Activated effector memory CD4-positive, alpha-beta T cell treated with anti-CD3 and anti-CD28 coated beads, Interleukin-2, amount 50 U/mL, for 16 hours (primary cell): ENCODE data around the gene SNRNP40.
"Not testable (repeated sequence)": the region's sequence is repeated elsewhere in the genome, so short reads cannot be mapped to it uniquely, and the experiment has no call there.

Experiments
- DNase-seq: peaks from one replicate; pipeline ENCODE4 v3.0.0-alpha.2; 2020

The SNRNP40 gene

DNA sequence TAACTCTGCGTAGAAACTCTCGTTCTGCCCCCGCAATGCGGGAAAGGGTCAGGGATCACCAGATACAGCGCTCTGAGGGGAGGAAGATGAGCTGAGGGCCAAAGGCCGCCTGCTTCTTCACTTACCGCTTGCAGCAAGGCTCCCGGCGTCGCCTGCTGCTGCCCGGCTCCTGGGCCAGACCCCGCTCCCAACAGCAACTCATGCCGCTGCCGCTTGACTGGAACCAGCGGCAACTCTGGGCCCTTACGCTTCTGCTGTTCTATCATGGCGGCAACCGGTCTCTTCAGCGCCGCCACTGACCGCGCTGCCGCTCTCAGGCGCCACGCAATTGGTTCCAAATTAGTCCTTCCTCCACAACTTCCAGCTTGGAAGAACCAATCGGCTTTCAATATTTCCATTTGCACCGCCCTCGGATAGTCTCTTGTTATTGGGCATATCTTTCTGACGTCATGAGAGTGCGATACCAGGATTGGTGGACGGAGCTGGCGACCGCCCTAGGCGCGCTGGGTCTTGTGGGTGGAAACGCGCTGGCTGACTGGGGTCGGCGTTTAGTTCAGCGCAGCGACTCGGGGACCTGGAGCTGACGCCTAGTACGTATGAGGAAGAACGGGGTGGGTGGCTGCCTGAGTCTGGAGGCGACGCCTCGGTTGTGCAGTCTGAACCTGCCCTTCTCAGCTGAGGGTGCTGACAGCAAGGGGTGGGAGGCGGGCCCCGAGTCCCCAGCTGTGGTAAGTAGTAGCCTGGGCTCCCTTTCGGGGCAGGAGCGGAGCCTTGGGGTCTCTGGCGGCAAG, at the start of gene SNRNP40, which contains the start of gene ZCCHC17:
TSS of gene SNRNP40 (minus strand) at position 303 of the 791 bp plus-strand sequence. CDS start at position 266, 37 bp downstream.
TSS of gene ZCCHC17 (plus strand) at position 547 of the 791 bp plus-strand sequence. CDS start 13,067 bp downstream, outside the sequence.
- DNase-seq = peak; percentile 97

GRCh38 chr1:31345635-31346034, 49.0 kb upstream of the SNRNP40 start:
- DNase-seq = no peak

GRCh38 chr1:31344503-31344902, 47.9 kb upstream of the SNRNP40 start:
- no peak for DNase-seq

DNA sequence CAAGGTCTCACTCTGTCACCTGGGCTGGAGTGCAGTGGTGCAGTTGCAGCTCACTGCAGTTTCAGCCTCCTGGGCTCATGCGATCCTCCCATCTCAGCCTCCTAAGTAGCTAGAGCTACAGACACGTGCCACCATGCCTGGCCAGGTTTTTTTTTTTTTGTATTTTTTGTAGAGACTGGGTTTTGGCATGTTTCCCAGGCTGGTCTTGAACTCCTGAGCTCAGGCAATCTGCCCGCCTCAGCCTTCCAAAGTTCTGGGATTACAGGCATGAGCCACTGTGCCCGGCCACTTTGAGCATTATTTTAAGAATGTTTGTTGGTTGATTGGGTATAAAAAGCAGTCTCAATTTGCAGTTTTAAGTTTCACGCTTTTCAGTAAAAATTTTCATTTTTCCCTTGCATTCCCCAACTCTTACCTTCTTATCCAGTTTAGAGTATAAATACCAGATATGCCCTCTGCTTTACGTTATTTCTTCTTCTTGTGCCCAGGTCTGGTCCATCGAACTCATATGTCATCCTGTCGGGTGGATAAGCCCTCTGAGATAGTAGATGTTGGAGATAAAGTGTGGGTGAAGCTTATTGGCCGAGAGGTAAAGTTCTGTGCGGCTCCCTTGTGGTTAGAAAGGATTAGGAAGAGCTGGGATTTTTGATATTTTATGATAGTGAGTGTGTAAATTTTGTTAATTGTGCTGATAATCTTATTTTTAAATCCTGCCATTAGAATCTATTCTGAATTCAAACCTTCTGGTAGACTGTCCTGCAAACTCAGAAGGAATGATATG, 40.3 kb upstream of the SNRNP40 start:
- DNase-seq = no peak

DNA sequence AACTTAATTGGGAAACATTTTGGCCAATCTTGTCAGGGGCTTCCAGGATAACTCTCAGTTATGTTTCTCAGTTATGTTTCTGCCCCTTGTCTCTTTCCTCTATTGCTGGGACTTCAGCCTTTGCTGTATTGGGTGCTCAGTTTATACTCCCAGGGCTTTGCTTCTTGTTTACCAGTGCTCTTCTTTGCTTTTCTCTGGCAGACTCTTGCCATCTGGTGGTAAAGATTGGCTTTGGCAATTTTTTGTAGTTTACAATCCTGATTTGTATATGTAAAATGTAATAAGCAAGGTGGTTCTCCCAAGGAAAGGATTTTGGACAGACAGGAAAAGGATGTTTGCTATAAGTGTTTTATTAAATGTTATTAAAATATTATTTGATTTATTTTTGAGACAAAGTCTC, 38.4 kb upstream of the SNRNP40 start:
- no peak for DNase-seq

- no peak for DNase-seq
These were observed 30.8 kb upstream of the SNRNP40 start for GRCh38 chr1:31327381-31327780.

GRCh38 chr1:31326461-31326860, 29.9 kb upstream of the SNRNP40 start:
- no peak for DNase-seq

DNA sequence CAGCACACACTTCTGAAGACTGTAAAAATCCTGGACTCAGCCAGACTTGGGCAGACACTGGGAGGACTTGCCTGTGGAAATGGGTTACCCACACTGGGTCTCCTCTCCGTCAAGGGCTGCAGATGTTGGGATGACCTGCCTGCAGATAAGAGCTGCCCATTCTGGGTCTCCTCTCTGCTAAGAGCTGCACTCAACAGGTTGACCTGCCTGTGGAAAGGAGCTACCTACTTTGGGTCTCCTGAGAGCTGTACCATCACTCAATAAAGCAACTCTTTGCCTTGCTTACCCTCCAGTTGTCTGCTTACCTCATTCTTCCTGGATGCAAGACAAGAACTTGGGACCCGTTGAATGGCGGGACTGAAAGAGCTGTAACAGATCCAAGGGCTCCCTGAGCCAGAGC, 28.4 kb upstream of the SNRNP40 start:
- no peak for DNase-seq

DNA sequence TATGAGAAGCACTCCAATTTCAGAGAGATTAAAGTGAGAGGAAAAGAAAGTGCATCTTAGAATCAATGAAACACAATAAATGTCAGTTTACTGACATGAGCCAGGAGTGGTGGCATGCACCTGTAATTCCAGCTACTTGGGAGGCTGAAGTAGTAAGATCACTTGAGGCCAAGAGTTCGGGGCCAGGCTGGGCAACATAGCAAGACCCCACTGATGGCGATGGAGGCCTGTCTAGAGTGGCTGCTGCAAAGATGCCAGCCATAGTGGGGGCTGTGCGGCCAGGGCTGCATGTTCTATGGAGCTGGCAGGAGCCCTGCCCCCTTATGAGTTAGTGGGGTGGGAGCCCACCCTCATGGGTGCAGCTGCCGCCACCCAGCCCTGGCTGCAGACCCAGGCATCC, 27.5 kb upstream of the SNRNP40 start:
- DNase-seq = no peak

DNA sequence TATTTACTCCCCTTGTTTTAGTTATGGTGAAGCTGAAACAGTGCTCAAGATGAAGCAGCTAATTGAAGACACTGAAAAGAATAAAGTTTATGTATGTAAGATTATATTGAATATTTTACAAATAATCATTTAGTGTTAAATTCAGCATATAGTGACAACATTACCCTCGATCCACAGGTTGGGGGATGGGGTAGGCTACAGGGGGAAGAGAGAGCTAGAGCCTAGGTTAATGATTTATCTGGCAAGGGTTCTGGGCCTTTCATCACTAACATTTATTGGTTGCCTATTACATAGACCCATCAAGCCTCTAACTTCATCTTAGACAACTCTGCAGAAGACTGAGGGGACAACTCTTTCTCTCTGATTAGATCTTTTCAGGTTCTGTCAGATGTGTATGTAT, 21.6 kb upstream of the SNRNP40 start:
- no peak for DNase-seq

DNA sequence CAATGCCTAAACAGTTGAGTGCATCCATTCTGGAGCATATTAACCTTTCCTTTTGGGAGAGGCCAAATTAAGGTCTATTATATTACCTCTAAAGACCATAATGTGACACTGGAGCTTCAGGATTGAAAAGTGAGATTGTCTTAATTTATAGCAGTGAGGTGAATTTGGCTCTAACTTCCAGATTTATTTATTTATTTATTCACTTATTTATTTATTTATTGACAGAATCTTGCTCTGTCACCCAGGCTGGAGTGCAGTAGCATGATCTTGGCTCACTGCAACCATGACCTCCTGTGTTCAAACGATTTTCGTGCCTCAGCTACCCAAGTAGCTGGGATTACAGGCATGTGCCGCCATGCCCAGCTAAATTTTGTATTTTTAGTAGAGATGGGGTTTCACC, 19.3 kb upstream of the SNRNP40 start:
- DNase-seq = no peak

GRCh38 chr1:31310198-31310597, 13.6 kb upstream of the SNRNP40 start:
- DNase-seq = no peak

DNA sequence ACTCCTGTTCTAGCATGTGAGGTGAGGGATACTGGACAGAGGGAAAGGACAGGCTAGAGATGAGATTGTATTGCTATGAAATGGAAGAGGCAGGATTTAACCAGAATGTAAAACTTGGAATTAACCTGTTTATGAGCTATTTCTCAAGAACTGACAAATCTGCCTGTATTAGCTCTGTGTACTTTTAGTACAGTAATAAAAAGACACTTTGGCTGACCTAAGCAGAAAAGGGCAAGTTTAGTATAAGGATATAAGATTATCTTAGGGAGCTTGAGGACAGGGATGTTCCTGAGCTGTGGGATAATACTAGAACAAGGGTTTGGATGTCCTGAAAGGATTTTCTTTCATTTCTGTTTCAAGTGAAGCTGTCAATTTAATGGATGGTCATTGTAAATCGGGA, 11.4 kb upstream of the SNRNP40 start:
- no peak for DNase-seq

DNA sequence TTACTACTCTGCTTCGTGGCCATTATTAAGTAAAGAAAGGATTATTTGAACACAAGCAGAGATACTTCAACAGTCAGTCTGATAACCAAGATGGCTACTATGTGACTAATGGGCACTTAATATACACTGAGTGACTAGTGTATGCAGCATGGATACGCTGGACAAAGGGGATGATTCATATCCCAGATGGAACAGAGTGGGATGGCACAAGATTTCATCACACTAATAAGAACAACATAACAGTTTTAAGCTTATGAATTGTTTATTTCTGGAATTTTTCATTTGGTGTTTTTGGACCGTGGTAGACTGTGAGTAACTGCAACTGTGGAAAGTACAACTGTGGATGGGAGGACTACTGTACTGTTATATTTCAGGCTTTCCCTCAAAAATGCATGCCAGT, 9.7 kb upstream of the SNRNP40 start:
- DNase-seq = no peak

GRCh38 chr1:31302709-31303441, 6.3 kb upstream of the SNRNP40 start:
- DNase-seq = no peak

GRCh38 chr1:31300193-31300592, 3.6 kb upstream of the SNRNP40 start:
- DNase-seq = no peak

- DNase-seq = no peak
These were observed 2.8 kb upstream of the SNRNP40 start for GRCh38 chr1:31299365-31299764.

- DNase-seq = no peak
These were observed 974 bp upstream of the SNRNP40 start for GRCh38 chr1:31297277-31298247.

DNA sequence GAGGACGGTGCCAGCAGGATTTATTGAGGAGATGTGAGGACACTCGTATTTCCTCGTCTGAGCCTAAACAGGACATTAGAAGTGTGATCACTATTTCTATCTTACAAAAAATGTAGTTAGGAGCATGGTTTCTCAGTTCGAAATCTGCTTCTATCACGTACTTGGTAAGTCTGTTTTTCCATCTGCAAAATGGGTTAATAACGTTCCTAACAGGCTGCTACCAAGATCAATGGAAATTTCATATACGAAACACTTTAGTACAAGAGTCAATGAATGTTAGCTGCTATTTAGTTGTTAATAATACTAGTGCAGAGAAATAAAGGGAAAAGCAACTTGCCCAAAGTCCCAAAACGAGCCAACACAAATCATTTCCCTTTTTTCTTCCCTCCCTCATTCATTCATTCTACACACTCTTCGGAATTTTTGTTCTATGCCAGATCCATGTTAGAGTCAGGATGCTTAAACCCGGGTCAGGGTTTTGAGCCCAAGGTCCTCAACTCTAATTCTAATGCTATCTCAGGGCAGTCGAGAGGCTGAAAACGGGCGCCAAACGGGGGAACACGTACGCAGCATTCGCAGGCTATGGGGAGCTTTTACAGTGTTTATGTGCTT, 608 bp downstream of the SNRNP40 start:
- DNase-seq = no peak

GRCh38 chr1:31289021-31289420, 7.6 kb downstream of the SNRNP40 start:
- no peak for DNase-seq

- DNase-seq = not testable (repeated sequence)
These were observed 8.8 kb downstream of the SNRNP40 start for GRCh38 chr1:31287791-31288190.

DNA sequence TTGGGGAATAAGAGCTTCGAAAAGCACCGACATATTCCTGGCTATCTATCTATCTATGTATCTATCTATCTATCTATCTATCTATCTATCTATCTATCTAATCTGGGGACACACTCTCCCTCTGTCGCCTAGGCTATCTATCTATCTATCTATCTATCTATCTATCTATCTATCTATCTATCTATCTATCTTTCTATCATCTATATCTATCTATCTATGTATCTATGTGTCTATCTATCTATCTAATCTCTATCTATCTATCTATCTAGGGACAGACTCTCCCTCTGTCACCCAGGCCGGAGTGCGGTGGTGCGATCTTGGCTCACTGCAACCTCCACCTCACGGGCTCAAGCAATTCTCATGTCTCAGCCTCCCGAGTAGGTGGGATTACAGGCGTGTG, 14.2 kb downstream of the SNRNP40 start:
- not testable (repeated sequence) for DNase-seq
